Heart left ventricle (tissue), 16 donors: Measurements from ENCODE around the gene CCDC85C. TPM values are rescaled to one million over a fixed set of nuclear protein-coding genes. Genes with fewer than 3 reads are reported as not detected.
A peak's percentile ranks its signal among the peaks of the same experiment; 100 is the strongest.

Experiments used
- ATAC-seq, 4 donors: fragments of 200-7000 bp; cut with Tn5 transposase; one replicate each; pipeline ENCODE4 v1.9.1; 2020 to 2022; ENCODE audit warnings: moderate library complexity in 4 of 4, mild to moderate bottlenecking in 3 of 4, moderate number of reproducible peaks in 1 of 4
- DNase-seq, 5 donors: peaks; one replicate each; pipeline ENCODE4 v3.0.0-alpha.2; 2020
- H3K27ac ChIP-seq, 12 donors: fragments of 200-600 bp; sonication (generic) in 4 of 12; one replicate each; pipeline versions ENCODE4 v1.5.0 to v1.8.0; 2016 to 2022; ENCODE audit warnings: mild to moderate bottlenecking in 2 of 12
- H3K27me3 ChIP-seq, 9 donors: fragments of 200-600 bp; sonication (generic) in 2 of 9; one replicate each; pipeline versions ENCODE4 v1.5.1 to v1.8.0; 2016 to 2022; ENCODE audit warnings: mild to moderate bottlenecking in 3 of 9
- H3K36me3 ChIP-seq, 9 donors: fragments of 200-600 bp; sonication (generic) in 2 of 9; one replicate each; pipeline versions ENCODE4 v1.5.0 to v1.8.0; 2018 to 2022; ENCODE audit warnings: mild to moderate bottlenecking in 2 of 9
- H3K4me1 ChIP-seq, 12 donors: fragments of 200-600 bp; sonication (generic) in 4 of 12; one replicate each; pipeline versions ENCODE4 v1.5.0 to v1.8.0; 2016 to 2022; ENCODE audit warnings: mild to moderate bottlenecking in 3 of 12
- H3K4me3 ChIP-seq, 12 donors: fragments of 200-600 bp; sonication (generic) in 4 of 12; one replicate each; pipeline versions ENCODE4 v1.5.0 to v1.8.0; 2017 to 2022; ENCODE audit warnings: mild to moderate bottlenecking in 9 of 12, moderate library complexity in 4 of 12
- H3K9me3 ChIP-seq, 12 donors: fragments of 200-600 bp; sonication (generic) in 4 of 12; one replicate each; pipeline versions ENCODE4 v1.5.0 to v1.8.0; 2016 to 2022; ENCODE audit warnings: mild to moderate bottlenecking in 1 of 12
- CTCF ChIP-seq, 12 donors: fragments of 200-600 bp; sonication (generic) in 4 of 12; IDR thresholded peaks; one replicate each; pipeline versions ENCODE4 v1.5.0 to v1.8.0; 2018 to 2022; ENCODE audit warnings: antibody characterized with exemption in 12 of 12, mild to moderate bottlenecking in 5 of 12
- POLR2A ChIP-seq, 2 donors: fragments of 450-650 bp; IDR thresholded peaks; one replicate each; pipeline ENCODE4 v1.6.1; 2017; ENCODE audit warnings: antibody characterized with exemption in 2 of 2, mild to moderate bottlenecking in 2 of 2, moderate library complexity in 2 of 2
- WGBS, 4 donors: extraction: QIAGEN DNeasy Blood & Tissue Kit in 2 of 4; methylation state at CpG; one replicate each; pipeline versions ENCODE4 v1.1.5 to v1.1.7; 2013 to 2018; 5-methylcytosine and 5-hydroxymethylcytosine counted together
- intact Hi-C, 10 donors: fragments of 100-400 bp; cut with DNase I; formaldehyde crosslinking; loops; one replicate each; pipeline versions ENCODE4 v1.11.1 to v1.14.2; 2022
- polyA plus RNA-seq, 2 donors: library from polyadenylated mRNA; stranded (reverse); fragments of 200-250 nt; gene quantifications; one replicate each; pipeline ENCODE4 v1.2.3, GENCODE V29; 2013
- total RNA-seq, 9 donors: library from RNA; depleted of rRNA in 2 of 9; stranded (reverse); fragments of >200 nt in 2 of 9; fragmentation: NEBNext Ultra II Directional in 3 of 9; extraction: Animal tissue kit (Norgen Biotek cat#: 25700) in 3 of 9; gene quantifications; one replicate each; pipeline versions ENCODE4 v1.1.0 to v1.2.4, GENCODE V29; 2016 to 2023
- donor health status: ischemic (EF 13 %, LVEDD 7.1; RV severe dilation, severe dysfunction).
- donor health status: healthy with polysubstance abuse.
- donor health status: DM: no; HTN: yes; CAD: no.
- donor health status: DM: no; HTN: no; CAD: no.
- donor health status: ischemic (EF 25% LVEDD 6.9; RV normal size, moderate dysfunction).
- donor health status: ischemic (EF 25% LVEDD 5.7; RV mildly dilated, moderate dysfunction).
- donor health status: healthy.
- donor health status: DM: yes; HTN: yes; CAD: no.
- donor health status: ischemic (EF 35%, LVEDD 5.7; RV mildly dilated, moderate dysfunction).
- donor health status: nonischemic (EF 11% LVEDD 7.7; RV severe dilation, severe dysfunction).
- donor health status: DM: yes; HTN: yes; CAD: no.
- donor health status: PGD.
- donor health status: ischemic (EF 29% LVEDD 5.4; RV normal size, mild dysfunction).
- donor health status: nonischemic (EF 23%, LVEDD 6.1; RV moderate dilation, normal function).

Gene CCDC85C
- total and polyA plus RNA-seq, 11 donors: 22.5 to 45.4 (median 29.7) TPM

- Histone ChIP-seq H3K27me3 (no peaks in the 10 kb centered on the region), H3K9me3 (no peaks in the 10 kb centered on the region), H3K36me3 (peaks cover 0 to 39% (median 19%) of the 10 kb centered on the region in 9 donors), H3K4me3 (no peak overlapping the region), H3K4me1 (peaks cover 0 to 15% (median 7%) of the 10 kb centered on the region in 12 donors), H3K27ac (no peak overlapping the region)
- peak; percentile 5 to 53 (median 21) for DNase-seq
- intact Hi-C loops: loop anchor here in 1 of 10 donors (10.0 kb wide), 1 partner anchor 368 kb away; no protein-coding TSS in a partner anchor
- no peak for TF ChIP-seq POLR2A (IDR thresholded peaks at IDR 0.05)
- TF ChIP-seq CTCF (IDR thresholded peaks at IDR 0.05): no peak
- no peak for ATAC-seq
- WGBS, 4 donors: 81 to 88% (median 83%) methylated on average over 22 to 24 of the region's 24 CpGs
Observed at GRCh38 chr14:99516156-99516870, 87.7 kb downstream of the CCDC85C start.

- intact Hi-C loops: loop anchor here in 1 of 10 donors (10.0 kb wide), 1 partner anchor 369 kb away; no protein-coding TSS in a partner anchor
- 87 to 91% (median 88%) methylated on average over 11 to 27 of the region's 27 CpGs for WGBS, 4 donors
- no peak overlapping the region for H3K4me3 ChIP-seq
- peak in 4 of 5 donors; percentile 14 to 52 (median 24) for DNase-seq
- TF ChIP-seq CTCF (IDR thresholded peaks at IDR 0.05) (no peak), POLR2A (IDR thresholded peaks at IDR 0.05) (no peak)
- peaks cover 0 to 19% (median 8%) of the 10 kb centered on the region in 12 donors for H3K4me1 ChIP-seq
- ATAC-seq: no peak
- H3K9me3 ChIP-seq: no peaks in the 10 kb centered on the region
- H3K36me3 ChIP-seq: peaks cover 0 to 47% (median 23%) of the 10 kb centered on the region in 9 donors
- H3K27ac ChIP-seq: no peak overlapping the region
- H3K27me3 ChIP-seq: no peaks in the 10 kb centered on the region
Observed at GRCh38 chr14:99515301-99516155, 88.5 kb downstream of the CCDC85C start.

GRCh38 chr14:99514552-99515300 lies 89.3 kb downstream of the CCDC85C start:
- no peak overlapping the region for H3K4me3 ChIP-seq
- 90 to 97% (median 92%) methylated on average over 10 to 20 of the region's 20 CpGs for WGBS, 4 donors
- H3K36me3 ChIP-seq: peaks cover 0 to 52% (median 28%) of the 10 kb centered on the region in 9 donors
- TF ChIP-seq CTCF (IDR thresholded peaks at IDR 0.05): no peak
- TF ChIP-seq POLR2A (IDR thresholded peaks at IDR 0.05): no peak
- no peak overlapping the region for H3K27ac ChIP-seq
- ATAC-seq: no peak
- DNase-seq: peak in 4 of 5 donors; percentile 20 to 49 (median 24)
- no peaks in the 10 kb centered on the region for H3K9me3 ChIP-seq
- H3K4me1 ChIP-seq: peaks cover 0 to 20% (median 8%) of the 10 kb centered on the region in 12 donors
- H3K27me3 ChIP-seq: no peaks in the 10 kb centered on the region
- intact Hi-C loops: loop anchor here in 1 of 10 donors (10.0 kb wide), 1 partner anchor 370 kb away; no protein-coding TSS in a partner anchor
